ENCODE results near the gene SEMA5A.

The SEMA5A gene

GRCh38 chr5:9194509-9194908 lies 351.4 kb downstream of the SEMA5A start:
- no peak for DNase-seq

- DNase-seq: no peak
These were observed 353.6 kb downstream of the SEMA5A start for GRCh38 chr5:9192266-9192665.

- DNase-seq: no peak
These were observed 356.2 kb downstream of the SEMA5A start for GRCh38 chr5:9189681-9190080.

- DNase-seq: no peak
These were observed 356.9 kb downstream of the SEMA5A start for GRCh38 chr5:9188956-9189355.

GRCh38 chr5:9188131-9188530 lies 357.7 kb downstream of the SEMA5A start:
- no peak for DNase-seq

- no peak for DNase-seq
These were observed 358.3 kb downstream of the SEMA5A start for GRCh38 chr5:9187614-9188013.

- no peak for DNase-seq
These were observed 359.8 kb downstream of the SEMA5A start for GRCh38 chr5:9186069-9186468.

- no peak for DNase-seq
These were observed 361.9 kb downstream of the SEMA5A start for GRCh38 chr5:9183992-9184391.

GRCh38 chr5:9182899-9183695 lies 362.8 kb downstream of the SEMA5A start:
- no peak for DNase-seq

- no peak for DNase-seq
These were observed 369.2 kb downstream of the SEMA5A start for GRCh38 chr5:9176641-9177040.

GRCh38 chr5:9174446-9174845 lies 371.4 kb downstream of the SEMA5A start:
- DNase-seq: no peak

- DNase-seq: no peak
These were observed 372.4 kb downstream of the SEMA5A start for GRCh38 chr5:9173281-9174048.

- DNase-seq: no peak
These were observed 375.8 kb downstream of the SEMA5A start for GRCh38 chr5:9170026-9170425.

GRCh38 chr5:9169557-9169902 lies 376.3 kb downstream of the SEMA5A start:
- no peak for DNase-seq

- DNase-seq: no peak
These were observed 376.9 kb downstream of the SEMA5A start for GRCh38 chr5:9168791-9169556.

GRCh38 chr5:9166202-9167112 lies 379.4 kb downstream of the SEMA5A start:
- DNase-seq: no peak

GRCh38 chr5:9165546-9165945 lies 380.3 kb downstream of the SEMA5A start:
- DNase-seq: no peak

- no peak for DNase-seq
These were observed 385.1 kb downstream of the SEMA5A start for GRCh38 chr5:9160747-9161146.

- no peak for DNase-seq
These were observed 388.1 kb downstream of the SEMA5A start for GRCh38 chr5:9157811-9158210.

- DNase-seq: no peak
These were observed 388.9 kb downstream of the SEMA5A start for GRCh38 chr5:9157020-9157419.

GRCh38 chr5:9156282-9156681 lies 389.6 kb downstream of the SEMA5A start:
- DNase-seq: no peak

- no peak for DNase-seq
These were observed 394.0 kb downstream of the SEMA5A start for GRCh38 chr5:9151684-9152427.
